IMR-90 (cell line): ENCODE measurements around the gene KRT33A.

Source experiments
- CHD1 ChIP-seq: IDR thresholded peaks from 2 replicates; pipeline ENCODE4 v1.6.1; 2012; ENCODE audit warnings: low read depth, low read length, improper control_type of control experiment
- MXI1 ChIP-seq: IDR thresholded peaks from 2 replicates; pipeline ENCODE4 v1.6.1; 2012; ENCODE audit warnings: low read depth, mild to moderate bottlenecking, low read length, moderate library complexity, borderline replicate concordance
- POLR2A ChIP-seq: IDR thresholded peaks from 2 replicates; pipeline ENCODE4 v1.6.1; 2012; ENCODE audit warnings: mild to moderate bottlenecking, low read depth, low read length
- TF ChIP-seq, protein P1 (sequence below): conservative IDR thresholded peaks from 2 replicates; pipeline ENCODE4 v1.5.1; 2012; ENCODE audit warnings: mild to moderate bottlenecking, low read depth, low read length, improper control_type of control experiment
- TF ChIP-seq, protein P2 (sequence below): fragments of 150-350 bp; IDR thresholded peaks from 2 replicates; pipeline ENCODE4 v1.6.1; 2017; ENCODE audit warnings: mild to moderate bottlenecking, antibody characterized with exemption, low read length, low read depth

- TF ChIP-seq CHD1 (no peak), POLR2A (no peak), MXI1 (no peak)
- TF ChIP-seq, protein P1, sequence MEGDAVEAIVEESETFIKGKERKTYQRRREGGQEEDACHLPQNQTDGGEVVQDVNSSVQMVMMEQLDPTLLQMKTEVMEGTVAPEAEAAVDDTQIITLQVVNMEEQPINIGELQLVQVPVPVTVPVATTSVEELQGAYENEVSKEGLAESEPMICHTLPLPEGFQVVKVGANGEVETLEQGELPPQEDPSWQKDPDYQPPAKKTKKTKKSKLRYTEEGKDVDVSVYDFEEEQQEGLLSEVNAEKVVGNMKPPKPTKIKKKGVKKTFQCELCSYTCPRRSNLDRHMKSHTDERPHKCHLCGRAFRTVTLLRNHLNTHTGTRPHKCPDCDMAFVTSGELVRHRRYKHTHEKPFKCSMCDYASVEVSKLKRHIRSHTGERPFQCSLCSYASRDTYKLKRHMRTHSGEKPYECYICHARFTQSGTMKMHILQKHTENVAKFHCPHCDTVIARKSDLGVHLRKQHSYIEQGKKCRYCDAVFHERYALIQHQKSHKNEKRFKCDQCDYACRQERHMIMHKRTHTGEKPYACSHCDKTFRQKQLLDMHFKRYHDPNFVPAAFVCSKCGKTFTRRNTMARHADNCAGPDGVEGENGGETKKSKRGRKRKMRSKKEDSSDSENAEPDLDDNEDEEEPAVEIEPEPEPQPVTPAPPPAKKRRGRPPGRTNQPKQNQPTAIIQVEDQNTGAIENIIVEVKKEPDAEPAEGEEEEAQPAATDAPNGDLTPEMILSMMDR = no peak
- TF ChIP-seq, protein P2, sequence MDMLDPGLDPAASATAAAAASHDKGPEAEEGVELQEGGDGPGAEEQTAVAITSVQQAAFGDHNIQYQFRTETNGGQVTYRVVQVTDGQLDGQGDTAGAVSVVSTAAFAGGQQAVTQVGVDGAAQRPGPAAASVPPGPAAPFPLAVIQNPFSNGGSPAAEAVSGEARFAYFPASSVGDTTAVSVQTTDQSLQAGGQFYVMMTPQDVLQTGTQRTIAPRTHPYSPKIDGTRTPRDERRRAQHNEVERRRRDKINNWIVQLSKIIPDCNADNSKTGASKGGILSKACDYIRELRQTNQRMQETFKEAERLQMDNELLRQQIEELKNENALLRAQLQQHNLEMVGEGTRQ = no peak
Observed at GRCh38 chr17:41340934-41341861, 9.4 kb downstream of the KRT33A start.
